ENCODE data around the gene ECSCR. TPM values are rescaled to one million over a fixed set of nuclear protein-coding genes. Genes with fewer than 3 reads are reported as not detected.
"Not testable (repeated sequence)": the region's sequence is repeated elsewhere in the genome, so short reads cannot be mapped to it uniquely, and the experiment has no call there.

ECSCR gene
- total RNA-seq, 1 experiment from 2014 or later, result 0.60 TPM

DNA sequence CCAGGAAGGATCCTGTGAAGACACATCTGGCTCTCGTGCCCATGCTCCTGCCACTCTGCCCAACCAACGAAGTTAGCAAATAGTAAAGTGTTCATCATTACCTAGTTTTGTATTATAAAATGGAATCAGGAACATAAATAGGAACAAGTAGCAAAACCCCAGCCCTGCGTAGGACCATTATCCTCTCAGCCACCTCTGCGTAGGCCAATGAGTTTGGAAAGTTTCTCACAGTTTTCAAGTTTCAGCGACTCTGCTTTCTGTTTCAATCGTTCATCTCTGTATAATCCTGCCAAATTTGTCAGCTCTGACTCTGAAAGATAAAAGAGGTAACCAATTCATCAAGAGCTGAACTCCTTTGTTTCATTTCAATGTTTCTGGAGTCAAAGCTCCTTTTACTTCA is 48.6 kb downstream of the ECSCR start:
- no peak for DNase-seq (ENCODE audit: low read depth)

DNA sequence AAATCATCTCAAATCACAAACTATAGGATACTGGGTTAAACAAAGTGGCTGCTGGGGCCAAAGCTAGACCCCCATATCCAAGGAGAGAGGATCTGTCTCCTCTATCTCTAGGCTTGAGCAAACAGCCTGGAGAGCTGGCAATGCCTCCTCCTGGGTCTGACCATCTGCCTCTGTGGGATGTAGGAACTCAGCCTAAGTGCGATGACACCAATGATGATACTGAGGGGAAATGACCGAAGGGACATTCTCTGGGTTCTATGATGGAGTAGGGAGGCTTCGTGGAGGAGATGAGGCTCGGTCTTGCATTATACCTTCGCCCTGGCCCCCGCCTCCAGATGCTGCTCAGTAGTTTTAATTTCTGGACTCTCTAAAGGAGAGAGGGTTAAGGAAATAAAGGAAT is 49.4 kb downstream of the ECSCR start:
- no peak for DNase-seq (ENCODE audit: low read depth)

DNA sequence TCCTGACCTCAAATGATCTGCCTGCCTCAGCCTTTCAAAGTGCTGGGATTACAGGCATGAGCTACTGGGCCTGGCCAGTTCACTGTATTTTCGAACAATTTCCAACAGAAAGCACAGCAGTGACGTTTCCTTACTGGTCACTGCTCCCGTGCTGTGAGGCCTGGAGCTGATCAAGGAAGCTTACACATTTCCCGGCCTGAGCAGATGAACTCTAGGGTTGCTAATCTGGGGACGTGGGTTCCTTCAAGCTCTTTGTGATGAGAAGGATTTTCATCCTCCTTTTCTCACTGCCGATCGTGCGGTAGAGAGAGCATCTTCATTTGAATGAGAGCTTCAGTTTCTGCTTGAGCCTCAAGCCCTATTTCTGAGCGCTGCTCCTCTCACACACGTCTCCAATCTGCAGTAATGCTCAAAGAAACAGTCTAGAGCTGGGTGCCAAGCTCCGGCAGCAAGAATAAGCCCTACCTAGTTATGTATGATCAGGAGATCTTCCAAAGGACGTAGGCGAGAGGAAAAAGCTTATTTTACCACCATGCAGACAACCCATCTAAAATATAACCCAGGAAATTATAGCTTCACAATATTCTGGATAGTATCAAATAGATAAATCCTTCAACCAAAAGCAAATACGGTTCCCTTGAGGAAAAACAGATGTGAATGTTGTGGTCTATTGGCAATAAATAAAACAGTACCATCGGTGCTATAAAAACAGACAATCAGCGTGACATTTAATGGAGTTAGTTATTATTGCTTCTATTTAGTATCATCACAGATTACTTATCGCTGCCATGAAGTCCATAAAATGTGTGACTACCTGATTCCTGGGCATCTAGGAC is 51.3 kb downstream of the ECSCR start:
- no peak for DNase-seq (ENCODE audit: low read depth)

DNA sequence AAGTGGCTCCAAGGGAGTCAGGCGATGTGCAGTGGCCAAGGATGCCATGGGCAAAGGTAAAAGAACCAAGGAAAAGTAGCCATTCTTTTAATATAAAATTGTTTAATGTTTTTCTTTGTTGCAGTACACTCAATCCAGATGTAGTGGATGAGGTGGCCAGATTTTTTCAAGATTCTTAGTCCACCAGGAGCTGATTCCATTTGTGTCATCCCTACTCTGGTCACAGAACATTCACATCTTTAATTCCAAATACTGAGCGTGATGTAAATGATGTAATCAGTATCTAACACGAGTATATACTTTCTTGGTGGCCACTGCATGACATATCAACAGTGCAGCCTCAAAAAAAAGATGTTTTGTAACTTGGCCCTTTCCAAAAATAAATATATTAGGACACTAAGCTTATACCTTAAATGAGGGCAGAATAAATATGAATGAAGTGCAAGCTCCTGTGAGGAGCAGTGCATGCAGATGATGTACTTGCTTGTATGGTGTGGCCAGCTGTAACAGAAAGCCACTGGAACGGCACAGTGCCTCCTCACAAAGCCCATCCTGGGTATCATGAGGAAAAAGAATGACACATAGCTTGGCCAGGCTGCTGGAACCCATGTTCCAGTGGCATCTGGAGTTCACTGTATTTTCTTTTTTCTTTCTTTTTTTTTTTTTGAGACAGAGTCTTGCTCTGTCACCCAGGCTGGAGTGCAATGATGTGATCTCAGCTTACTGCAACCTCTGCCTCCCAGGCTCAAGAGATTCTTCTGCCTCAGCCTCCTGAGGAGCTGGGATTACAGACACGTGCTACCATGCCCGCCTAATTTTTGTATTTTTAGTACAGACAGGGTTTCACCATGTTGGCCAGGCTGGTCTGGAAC is 52.2 kb downstream of the ECSCR start:
- no peak for DNase-seq (ENCODE audit: low read depth)

DNA sequence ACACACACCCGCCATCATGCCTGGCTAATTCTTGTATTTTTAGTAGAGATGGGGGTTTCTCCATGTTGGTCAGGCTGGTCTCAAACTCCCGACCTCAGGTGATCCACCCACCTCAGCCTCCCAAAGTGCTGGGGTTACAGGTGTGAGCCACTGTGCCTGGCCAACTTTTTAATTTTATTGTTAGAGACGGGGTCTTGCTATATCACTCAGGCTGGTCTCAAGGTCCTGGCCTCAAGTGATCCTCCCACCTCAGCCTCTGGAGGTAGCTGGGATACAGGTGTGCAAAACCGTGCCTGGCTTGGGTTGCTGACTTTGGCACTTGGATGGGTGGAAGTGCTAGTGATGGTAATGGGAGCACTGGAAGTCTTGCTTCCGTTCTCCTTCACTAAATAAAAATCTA is 53.4 kb downstream of the ECSCR start:
- not testable (repeated sequence) for DNase-seq (ENCODE audit: low read depth)

DNA sequence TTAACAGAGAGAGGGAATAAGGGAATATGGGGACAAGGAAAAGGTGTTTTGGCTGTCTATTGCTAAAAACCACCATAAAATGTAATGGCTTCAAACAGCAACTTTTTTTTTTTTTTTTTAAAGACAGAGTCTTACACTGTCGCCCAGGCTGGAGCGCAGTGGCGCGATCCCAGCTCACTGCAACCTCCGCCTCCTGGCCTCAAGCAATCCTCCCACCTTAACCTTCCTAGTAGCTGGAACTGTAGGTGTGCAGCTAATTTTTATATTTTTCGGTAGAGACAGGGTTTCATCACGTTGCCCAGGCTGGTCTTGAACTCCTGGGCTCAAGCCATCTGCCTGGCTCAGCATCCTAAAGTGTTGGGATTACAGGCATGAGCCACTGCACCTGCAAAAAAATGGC is 54.4 kb downstream of the ECSCR start:
- DNase-seq (ENCODE audit: low read depth), result no peak

DNA sequence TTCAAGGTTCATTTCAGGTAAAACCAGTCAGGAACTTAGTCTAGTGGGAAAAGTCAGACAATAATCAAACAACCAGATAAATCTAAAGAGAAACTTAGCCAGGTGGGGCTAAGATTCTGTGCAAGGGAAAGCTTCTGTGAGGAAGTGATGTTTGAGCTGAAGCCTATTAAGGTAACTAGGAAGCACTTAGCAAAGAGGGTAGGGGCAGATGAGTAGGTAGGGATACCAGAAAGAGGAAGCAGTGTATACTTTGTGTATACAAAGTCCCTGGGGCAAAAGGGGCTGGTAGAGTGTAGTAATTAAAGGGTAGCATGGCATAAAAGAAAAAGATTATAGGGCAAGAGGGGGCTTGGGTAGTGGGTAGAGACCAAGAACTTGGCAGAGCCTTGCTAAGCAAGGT is 55.0 kb downstream of the ECSCR start:
- no peak for DNase-seq (ENCODE audit: low read depth)

DNA sequence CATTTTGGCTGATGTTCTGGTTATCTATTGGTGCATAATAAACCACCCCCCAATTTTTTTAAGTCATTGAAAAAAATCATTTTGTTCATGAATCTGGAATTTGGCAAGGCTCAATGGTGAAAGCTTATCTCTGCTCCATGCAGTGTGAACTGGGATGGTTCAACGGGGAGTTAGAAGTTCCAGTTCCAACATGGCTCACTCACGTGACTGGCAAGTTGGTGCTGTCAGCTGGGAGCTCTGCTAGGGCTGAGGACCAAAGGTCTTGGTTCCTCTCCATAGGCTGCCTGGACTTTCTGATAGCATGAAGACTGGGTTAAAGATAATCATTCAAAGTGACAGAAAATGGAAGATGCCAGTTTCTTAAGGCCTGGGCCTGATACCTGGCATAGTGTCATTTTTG is 55.6 kb downstream of the ECSCR start:
- DNase-seq (ENCODE audit: low read depth), result no peak

DNA sequence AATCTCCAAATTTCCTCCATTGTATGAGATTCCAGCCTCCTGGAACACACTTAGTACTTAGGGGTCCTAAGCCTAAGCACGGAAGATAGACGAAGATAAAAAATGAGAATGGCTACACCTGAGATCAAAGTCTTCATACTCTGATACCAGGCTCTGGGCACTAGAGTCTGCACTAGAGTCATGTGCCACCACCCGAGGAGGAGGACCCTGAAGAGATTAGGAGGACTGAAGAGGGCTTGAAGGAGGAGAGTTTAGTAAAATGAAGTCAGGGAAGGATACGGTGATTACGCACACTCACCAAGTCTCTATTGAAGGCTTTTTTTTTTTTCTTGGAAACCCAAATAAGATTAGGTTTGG is 58.1 kb downstream of the ECSCR start:
- DNase-seq (ENCODE audit: low read depth), result no peak

DNA sequence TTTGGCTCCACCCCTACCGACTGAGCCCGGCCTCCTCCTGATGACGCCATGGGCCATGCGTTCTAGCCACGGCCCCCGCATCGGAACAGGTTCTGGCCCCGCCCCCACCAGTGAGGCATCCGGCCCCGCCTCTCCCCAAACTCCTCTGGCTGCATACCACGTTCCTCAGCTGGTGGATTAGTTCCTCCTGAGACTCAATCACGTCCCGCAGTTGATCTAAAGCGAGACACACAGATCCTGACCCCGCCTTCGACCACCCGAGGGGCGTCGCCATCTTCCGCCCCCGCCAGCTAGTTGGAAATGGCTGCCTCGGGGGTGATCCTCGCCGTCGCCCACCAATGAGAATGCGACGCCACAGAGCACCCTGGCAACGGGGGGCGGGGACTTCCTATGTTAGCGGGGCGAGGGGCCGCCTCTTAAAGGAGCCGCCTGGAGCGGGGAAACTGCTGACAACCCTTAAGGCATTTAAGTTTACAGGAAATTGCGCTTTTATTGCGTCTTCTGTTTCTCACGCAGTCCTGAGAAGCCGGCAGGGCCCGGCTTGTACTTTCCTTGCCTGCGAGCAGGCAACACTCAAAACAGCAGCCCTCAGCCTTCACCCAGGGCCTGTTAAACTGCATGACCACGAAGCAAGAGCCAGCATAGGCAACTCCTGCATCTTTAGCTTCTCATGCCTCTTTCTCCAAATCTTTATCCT is 58.6 kb downstream of the ECSCR start, which contains the start of gene SPATA24:
SPATA24 (minus strand) TSS at position 303 of the 697 bp plus-strand sequence; CDS start at position 274, 29 bp downstream.
- peak; percentile 95 for DNase-seq (ENCODE audit: low read depth)

DNA sequence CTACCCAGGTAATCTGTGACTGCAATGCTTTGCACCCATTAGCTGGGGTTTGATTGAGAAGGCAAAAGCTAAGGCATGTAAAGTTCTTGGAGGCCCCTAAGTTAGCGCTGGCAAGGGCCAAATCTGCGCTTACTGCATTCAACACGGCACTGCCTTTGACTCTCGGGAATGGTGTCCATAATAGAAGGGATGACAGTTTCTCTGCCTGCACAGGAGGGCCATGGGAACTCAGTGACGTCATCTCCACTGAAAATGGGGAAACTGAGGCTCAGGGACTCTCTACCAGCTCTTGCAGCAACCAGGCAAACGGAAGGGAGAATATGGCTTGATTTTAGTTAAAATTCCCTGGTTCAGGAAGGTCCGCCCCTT is 59.1 kb downstream of the ECSCR start:
- DNase-seq (ENCODE audit: low read depth), result no peak

DNA sequence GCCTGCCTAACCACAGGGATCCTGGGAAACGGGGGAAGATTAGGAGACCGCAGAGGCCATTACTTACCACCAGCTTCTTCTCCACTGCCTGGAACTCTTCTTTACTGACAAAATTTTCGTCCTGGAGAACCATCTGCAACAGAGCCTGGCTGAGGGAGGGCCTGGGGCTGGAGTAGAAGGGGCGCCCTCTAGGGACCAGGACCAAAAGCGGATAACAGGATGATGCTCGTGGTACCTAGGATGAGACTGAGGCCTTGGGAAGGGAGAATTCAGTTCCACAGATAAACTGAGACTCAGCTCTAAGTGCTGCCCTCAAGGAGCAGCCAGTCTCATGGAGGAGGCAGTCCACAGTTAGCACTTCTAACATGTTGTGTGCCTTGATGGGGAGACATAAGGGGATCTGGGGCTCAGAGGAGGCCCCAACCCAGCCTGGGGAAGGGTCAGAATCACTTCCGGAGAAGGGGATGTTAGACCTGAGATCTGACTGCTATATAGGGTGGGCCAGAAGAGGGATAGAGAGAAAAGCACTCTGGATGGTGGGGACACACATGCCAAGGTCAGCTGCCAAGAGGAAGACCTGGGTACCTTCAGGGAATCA is 59.9 kb downstream of the ECSCR start:
- no peak for DNase-seq (ENCODE audit: low read depth)

DNA sequence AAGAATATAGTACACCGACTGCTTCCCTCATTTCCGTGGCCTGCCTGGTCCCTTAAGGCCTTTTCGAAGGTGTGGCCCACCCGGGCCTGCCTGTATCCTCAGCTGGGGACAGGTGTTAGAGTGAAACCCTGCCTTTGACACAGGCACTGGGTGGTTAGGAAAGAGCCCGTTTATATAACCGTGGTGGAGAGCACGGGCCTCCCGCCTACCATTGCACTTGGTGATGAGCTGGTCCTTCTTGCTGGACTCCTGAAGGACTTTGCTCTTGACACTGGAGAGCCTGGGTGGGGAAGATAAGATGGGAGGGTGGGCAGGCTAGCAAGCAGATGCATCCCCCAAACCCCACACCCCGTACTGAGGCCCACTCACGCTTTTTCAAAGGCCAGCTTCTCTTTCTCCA is 61.0 kb downstream of the ECSCR start:
- DNase-seq (ENCODE audit: low read depth), result no peak

DNA sequence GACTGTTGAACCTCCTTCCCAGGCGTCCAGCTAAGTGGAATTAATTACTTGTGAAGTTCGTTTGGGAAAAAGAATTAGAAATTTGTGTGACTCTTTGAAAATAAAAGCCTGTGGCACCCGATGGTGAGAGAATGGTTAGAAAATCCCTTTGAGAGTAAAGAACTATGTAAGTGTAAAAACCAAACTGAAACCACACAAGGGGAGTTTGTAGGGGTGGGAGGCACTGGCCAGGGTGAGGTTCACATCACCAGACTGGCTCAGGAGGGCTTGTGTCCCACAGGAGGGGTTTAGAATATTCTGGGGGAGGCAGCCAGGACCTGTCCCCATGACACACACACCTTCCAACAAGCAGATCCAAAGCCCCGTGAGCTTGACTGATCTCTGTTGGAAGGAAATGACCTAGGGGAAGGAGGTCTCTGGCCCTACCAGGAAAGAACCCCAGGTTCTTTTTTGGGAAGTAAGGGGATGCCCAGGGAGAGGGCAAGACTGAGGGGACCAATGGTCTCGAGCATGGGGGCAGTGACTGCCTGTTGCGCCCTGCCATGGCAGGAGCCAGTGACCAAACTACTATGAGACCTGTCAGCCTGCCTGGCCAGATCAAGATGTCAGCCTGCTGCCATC is 62.9 kb downstream of the ECSCR start:
- no peak for DNase-seq (ENCODE audit: low read depth)

Other genes with a start within 250 kb of the ECSCR start
- gene MATR3, start 169.0 kb downstream of the ECSCR start, total RNA-seq (2014; rRNA removed; shearing (Covaris generic)), result 209 and 241 TPM in 2 replicates
- 34.9 and 45.4 TPM in 2 replicates for gene PAIP2, start 120.9 kb downstream of the ECSCR start, total RNA-seq (2014; rRNA removed; shearing (Covaris generic))
- not detected in 2 replicates for gene SLC23A1, start 79.4 kb downstream of the ECSCR start, total RNA-seq (2014; rRNA removed; shearing (Covaris generic))
- gene MZB1, start 72.8 kb downstream of the ECSCR start, total RNA-seq (2014; rRNA removed; shearing (Covaris generic)), result not detected in 2 replicates
- 0.10 and 0.12 TPM in 2 replicates for gene PROB1, start 67.6 kb downstream of the ECSCR start, total RNA-seq (2014; rRNA removed; shearing (Covaris generic))
- 4.7 and 6.1 TPM in 2 replicates for gene SPATA24, start 58.7 kb downstream of the ECSCR start, total RNA-seq (2014; rRNA removed; shearing (Covaris generic))
- gene DNAJC18, start 23.2 kb downstream of the ECSCR start, total RNA-seq (2014; rRNA removed; shearing (Covaris generic)), result 8.7 and 10.3 TPM in 2 replicates
- gene SMIM33, start 8.3 kb upstream of the ECSCR start, total RNA-seq (2014; rRNA removed; shearing (Covaris generic)), result not detected in 2 replicates
- 9.7 and 10.4 TPM in 2 replicates for gene STING1, start 20.0 kb upstream of the ECSCR start, total RNA-seq (2014; rRNA removed; shearing (Covaris generic))
- 75.7 and 83.7 TPM in 2 replicates for gene UBE2D2, start 98.6 kb upstream of the ECSCR start, total RNA-seq (2014; rRNA removed; shearing (Covaris generic))
- gene CXXC5, start 185.6 kb upstream of the ECSCR start, total RNA-seq (2014; rRNA removed; shearing (Covaris generic)), result 39.8 and 43.0 TPM in 2 replicates